ENCODE measurements around the gene NGEF. TPM values are rescaled to one million over a fixed set of nuclear protein-coding genes. Genes with fewer than 3 reads are reported as not detected.

The NGEF gene
- polyA plus RNA-seq, 1 donor from 2014 or later: not detected

- Mint-ChIP-seq H3K36me3 (peaks cover 1% of the 10 kb centered on the region), H3K27ac (peak overlapping the region in 1 of 3 donors; percentile 50), H3K9me3 (no peaks in the 10 kb centered on the region), H3K4me1 (no peaks in the 10 kb centered on the region), H3K4me3 (no peak overlapping the region), H3K27me3 (peaks cover 5% of the 10 kb centered on the region)
Measured at GRCh38 chr2:233003658-233004555, 9.1 kb downstream of the NGEF start.

- H3K4me1 Mint-ChIP-seq: no peaks in the 10 kb centered on the region
- no peak overlapping the region for H3K27ac Mint-ChIP-seq
- H3K36me3 Mint-ChIP-seq: peaks cover 1% of the 10 kb centered on the region
Measured at GRCh38 chr2:233002829-233003657, 10.0 kb downstream of the NGEF start.

DNA sequence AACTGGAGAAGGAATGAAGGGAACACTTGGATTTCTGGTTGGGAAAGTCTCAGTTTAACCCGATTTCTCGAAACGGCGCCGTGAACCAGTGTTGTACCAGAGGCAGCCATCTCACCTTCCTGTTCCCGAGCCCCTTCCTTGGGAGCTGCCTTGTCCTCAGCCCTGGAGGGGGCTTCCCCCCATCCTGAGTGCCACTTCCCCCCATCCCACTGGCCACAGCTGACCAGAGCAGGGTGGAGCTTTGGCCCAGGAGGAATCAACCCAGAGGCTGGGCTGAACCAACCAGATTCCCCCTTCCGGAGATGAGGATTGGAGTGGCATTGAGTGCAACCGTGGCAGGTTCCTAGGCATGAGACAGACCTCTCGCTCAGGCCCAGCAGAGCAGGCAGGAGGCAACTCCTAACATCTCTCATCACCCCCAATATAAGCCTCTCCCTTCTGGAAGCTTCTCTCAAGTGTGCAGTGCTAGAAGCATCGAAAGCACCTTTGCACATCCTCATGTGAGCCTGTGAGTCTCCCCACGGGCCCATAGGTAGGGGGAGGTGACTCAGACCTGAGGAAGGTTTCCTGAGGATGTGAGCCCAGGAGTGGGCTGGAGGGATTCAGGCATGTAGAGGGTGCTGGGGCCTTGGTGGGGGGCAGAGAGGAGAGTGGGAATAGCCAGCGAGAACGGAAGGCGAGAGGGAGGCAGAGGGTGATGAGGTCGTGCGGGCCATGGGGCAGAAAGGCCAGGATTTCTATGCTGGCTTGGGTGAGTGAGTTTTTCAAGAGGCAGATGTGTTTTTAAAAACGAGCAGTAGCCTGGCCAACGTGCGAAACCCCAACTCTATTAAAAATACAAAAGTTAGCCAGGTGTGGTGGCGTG is 11.9 kb downstream of the NGEF start:
- Mint-ChIP-seq H3K36me3 (peaks cover 1% of the 10 kb centered on the region), H3K4me3 (no peak overlapping the region), H3K27ac (no peak overlapping the region), H3K27me3 (peaks cover 7% of the 10 kb centered on the region), H3K9me3 (no peaks in the 10 kb centered on the region), H3K4me1 (no peaks in the 10 kb centered on the region)

More at GRCh38 chr2:233002829-233003657, 10.0 kb downstream of the NGEF start:
- no peaks in the 10 kb centered on the region for H3K9me3 Mint-ChIP-seq
- peaks cover 5% of the 10 kb centered on the region for H3K27me3 Mint-ChIP-seq
- no peak overlapping the region for H3K4me3 Mint-ChIP-seq

DNA sequence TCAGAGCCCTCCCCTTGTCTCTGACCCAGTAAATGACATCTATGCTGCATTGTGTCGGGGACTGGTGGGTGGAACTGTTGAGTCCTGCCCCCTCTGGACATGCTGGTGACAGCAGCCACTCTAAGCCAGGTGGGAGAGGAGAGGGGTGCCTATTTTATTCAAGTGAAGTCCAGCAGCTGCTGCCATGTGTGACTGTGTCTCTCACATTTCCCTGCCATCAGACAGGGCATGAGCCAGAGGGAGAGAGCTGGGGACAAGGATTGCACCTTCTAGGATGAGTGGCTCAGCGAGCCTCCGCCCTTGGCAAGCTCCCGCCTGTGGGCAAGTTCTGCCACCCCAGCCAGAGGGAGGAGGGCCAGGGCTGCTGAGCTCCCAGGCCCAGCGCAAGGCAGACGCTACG is 13.7 kb downstream of the NGEF start:
- H3K27me3 Mint-ChIP-seq: peaks cover 4% of the 10 kb centered on the region
- no peak overlapping the region for H3K27ac Mint-ChIP-seq
- H3K4me1 Mint-ChIP-seq: no peaks in the 10 kb centered on the region
- H3K9me3 Mint-ChIP-seq: no peaks in the 10 kb centered on the region
- no peak overlapping the region for H3K4me3 Mint-ChIP-seq
- peaks cover 1% of the 10 kb centered on the region for H3K36me3 Mint-ChIP-seq

DNA sequence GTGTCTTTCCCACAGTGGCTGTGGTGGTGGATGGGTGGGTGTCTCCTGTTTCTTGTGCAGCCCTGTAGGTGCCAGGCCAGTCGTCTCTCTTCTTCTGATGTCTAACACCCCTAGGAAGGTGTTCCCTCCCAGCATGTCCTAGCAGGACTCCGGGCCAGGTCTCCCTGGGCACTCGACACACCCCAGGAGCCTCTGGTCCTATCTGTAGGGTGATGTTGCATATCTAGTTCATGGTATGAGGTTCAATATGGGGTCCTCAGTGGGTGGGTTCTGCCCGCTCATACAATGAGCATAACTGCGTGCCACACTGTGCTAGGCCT is 14.4 kb downstream of the NGEF start:
- H3K27me3 Mint-ChIP-seq: peaks cover 4% of the 10 kb centered on the region
- H3K36me3 Mint-ChIP-seq: peaks cover 1% of the 10 kb centered on the region
- no peaks in the 10 kb centered on the region for H3K9me3 Mint-ChIP-seq
- no peak overlapping the region for H3K27ac Mint-ChIP-seq
- no peak overlapping the region for H3K4me3 Mint-ChIP-seq
- no peaks in the 10 kb centered on the region for H3K4me1 Mint-ChIP-seq

- Mint-ChIP-seq H3K27ac (no peak overlapping the region), H3K27me3 (peaks cover 1% of the 10 kb centered on the region), H3K9me3 (no peaks in the 10 kb centered on the region), H3K4me3 (no peak overlapping the region), H3K4me1 (no peaks in the 10 kb centered on the region), H3K36me3 (peaks cover 1% of the 10 kb centered on the region)
Measured at GRCh38 chr2:232997749-232998665, 15.0 kb downstream of the NGEF start.

- Mint-ChIP-seq H3K4me1 (no peaks in the 10 kb centered on the region), H3K27me3 (peaks cover 1% of the 10 kb centered on the region), H3K4me3 (no peak overlapping the region), H3K36me3 (no peaks in the 10 kb centered on the region), H3K27ac (no peak overlapping the region), H3K9me3 (peaks cover 0 to 4% (median 0%) of the 10 kb centered on the region in 3 donors)
Measured at GRCh38 chr2:232994446-232994845, 18.6 kb downstream of the NGEF start.

- Mint-ChIP-seq H3K4me1 (no peaks in the 10 kb centered on the region), H3K27ac (no peak overlapping the region), H3K9me3 (peaks cover 0 to 4% (median 0%) of the 10 kb centered on the region in 3 donors), H3K27me3 (peaks cover 1% of the 10 kb centered on the region), H3K4me3 (no peak overlapping the region), H3K36me3 (peaks cover 2% of the 10 kb centered on the region)
Measured at GRCh38 chr2:232993231-232993821, 19.7 kb downstream of the NGEF start.

- H3K36me3 Mint-ChIP-seq: peaks cover 2% of the 10 kb centered on the region
- peaks cover 25% of the 10 kb centered on the region for H3K27me3 Mint-ChIP-seq
- peaks cover 2 to 8% (median 7%) of the 10 kb centered on the region in 3 donors for H3K9me3 Mint-ChIP-seq
- H3K4me3 Mint-ChIP-seq: no peak overlapping the region
- H3K27ac Mint-ChIP-seq: no peak overlapping the region
- H3K4me1 Mint-ChIP-seq: peaks cover 0 to 3% (median 0%) of the 10 kb centered on the region in 3 donors
Measured at GRCh38 chr2:232986155-232986554, 26.9 kb downstream of the NGEF start.

DNA sequence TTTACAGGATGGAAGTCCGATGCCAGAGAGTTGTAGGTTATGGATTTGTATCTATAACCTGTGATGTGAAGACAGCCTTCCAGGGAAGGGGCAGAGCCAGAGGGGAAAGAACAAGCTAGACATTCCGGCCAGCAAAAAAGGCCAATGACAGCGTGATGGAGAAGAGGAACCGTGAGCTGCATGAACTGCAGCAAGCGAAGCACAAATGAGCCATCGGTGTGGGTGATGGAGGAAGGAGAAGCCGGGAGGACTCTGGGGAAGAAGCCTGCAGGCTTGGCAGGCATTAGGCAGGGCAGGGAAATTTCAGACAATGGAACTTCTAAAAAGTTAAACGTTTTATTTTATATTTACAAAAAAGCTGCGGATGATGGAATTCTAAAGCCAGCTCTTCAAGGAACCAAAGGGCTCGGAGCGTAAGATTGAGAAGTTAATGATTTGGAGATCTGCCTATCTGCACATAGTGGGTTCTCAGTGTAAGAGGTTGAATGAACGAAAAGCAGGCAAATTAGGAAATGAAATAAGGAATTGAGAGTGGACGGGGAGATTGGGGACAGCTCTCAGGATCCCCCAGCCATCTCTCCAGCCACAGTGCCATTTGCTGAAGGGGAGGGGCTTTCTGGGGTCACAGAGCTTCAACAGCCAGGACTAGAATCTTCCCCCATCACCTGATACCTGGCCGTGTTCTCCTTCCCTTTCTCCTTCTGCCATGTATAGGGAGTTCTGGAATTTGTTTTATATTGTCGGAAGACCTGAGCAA is 28.4 kb downstream of the NGEF start:
- peaks cover 2% of the 10 kb centered on the region for H3K36me3 Mint-ChIP-seq
- H3K27me3 Mint-ChIP-seq: peaks cover 27% of the 10 kb centered on the region
- no peak overlapping the region for H3K27ac Mint-ChIP-seq
- H3K4me1 Mint-ChIP-seq: peaks cover 0 to 3% (median 0%) of the 10 kb centered on the region in 3 donors
- no peak overlapping the region for H3K4me3 Mint-ChIP-seq
- peaks cover 2 to 8% (median 7%) of the 10 kb centered on the region in 3 donors for H3K9me3 Mint-ChIP-seq

DNA sequence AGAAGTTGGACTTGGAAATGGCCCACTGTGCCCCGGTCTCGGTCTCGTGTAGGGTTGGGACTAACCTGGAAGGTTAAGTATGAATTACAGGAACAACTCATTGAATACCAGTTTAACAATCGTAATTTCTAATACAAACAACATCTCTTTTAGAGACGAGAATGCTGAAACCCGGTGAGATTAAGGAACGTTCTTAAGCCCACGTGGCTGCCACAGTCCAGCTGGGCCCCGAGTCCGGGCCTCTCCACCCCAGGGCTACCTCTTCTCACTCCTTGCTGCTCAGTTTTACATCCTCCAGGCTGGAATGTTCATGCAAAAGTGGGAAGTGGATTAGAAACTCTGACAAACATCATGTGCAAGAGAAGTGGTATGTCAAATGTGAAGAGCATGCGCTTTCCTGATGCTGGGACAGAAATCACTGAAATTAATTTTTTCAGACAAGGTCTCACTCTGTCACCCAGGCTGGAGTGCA is 29.4 kb downstream of the NGEF start:
- Mint-ChIP-seq H3K27ac (no peak overlapping the region), H3K27me3 (peaks cover 31% of the 10 kb centered on the region), H3K9me3 (peaks cover 2 to 8% (median 7%) of the 10 kb centered on the region in 3 donors), H3K36me3 (no peaks in the 10 kb centered on the region), H3K4me3 (no peak overlapping the region), H3K4me1 (peaks cover 0 to 3% (median 0%) of the 10 kb centered on the region in 3 donors)

- peaks cover 2 to 8% (median 7%) of the 10 kb centered on the region in 3 donors for H3K9me3 Mint-ChIP-seq
- H3K4me3 Mint-ChIP-seq: no peak overlapping the region
- H3K27me3 Mint-ChIP-seq: peaks cover 31% of the 10 kb centered on the region
- H3K4me1 Mint-ChIP-seq: peaks cover 0 to 3% (median 0%) of the 10 kb centered on the region in 3 donors
- H3K27ac Mint-ChIP-seq: no peak overlapping the region
- H3K36me3 Mint-ChIP-seq: no peaks in the 10 kb centered on the region
Measured at GRCh38 chr2:232982926-232983668, 30.0 kb downstream of the NGEF start.

All from IgD-negative memory B cell (primary cell).